SU-DHL-6 (cell line): ENCODE results near the gene NXNL1.

Experiments
- EZH2phosphoT487 ChIP-seq: fragments of 200-600 bp; sonication (generic), shearing (Covaris generic); conservative IDR thresholded peaks from 2 replicates; pipeline ENCODE4 v1.6.1; 2018; ENCODE audit warnings: mild to moderate bottlenecking, antibody characterized with exemption, low read length, moderate library complexity, mixed read lengths
- TF ChIP-seq, protein P1 (sequence below): fragments of 200-600 bp; sonication (generic); IDR thresholded peaks from one replicate; pipeline ENCODE4 v1.5.1; 2017; ENCODE audit warnings: antibody characterized with exemption, mild to moderate bottlenecking, low read length, moderate library complexity; ENCODE audit not compliant: insufficient read depth, poor library complexity, severe bottlenecking

DNA sequence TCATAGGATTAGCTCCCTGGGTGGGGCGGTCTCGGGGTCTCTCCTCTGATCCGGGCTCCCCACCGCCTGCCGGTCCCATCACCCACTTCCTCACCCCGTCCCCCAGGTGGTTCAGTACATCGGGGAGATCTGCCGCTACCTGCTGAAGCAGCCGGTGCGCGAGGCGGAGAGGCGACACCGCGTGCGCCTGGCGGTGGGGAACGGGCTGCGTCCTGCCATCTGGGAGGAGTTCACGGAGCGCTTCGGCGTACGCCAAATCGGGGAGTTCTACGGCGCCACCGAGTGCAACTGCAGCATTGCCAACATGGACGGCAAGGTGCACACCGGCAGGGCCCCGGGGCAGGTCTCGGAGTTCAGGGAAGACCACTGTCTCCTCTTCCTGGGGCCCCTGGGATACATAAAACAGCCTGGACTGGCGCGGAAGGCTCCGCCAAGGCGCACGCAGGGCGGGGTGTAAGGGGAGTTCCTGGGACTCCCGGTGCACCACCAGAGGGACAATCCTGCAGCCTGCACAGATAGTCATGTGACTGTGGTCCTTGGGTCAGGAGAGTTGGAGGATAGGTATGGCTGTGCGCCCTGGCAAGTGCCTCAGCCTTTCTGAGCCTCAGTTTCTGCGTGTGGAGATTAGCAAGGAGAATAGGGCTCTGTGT is 36.5 kb upstream of the NXNL1 start:
- TF ChIP-seq, protein P1, sequence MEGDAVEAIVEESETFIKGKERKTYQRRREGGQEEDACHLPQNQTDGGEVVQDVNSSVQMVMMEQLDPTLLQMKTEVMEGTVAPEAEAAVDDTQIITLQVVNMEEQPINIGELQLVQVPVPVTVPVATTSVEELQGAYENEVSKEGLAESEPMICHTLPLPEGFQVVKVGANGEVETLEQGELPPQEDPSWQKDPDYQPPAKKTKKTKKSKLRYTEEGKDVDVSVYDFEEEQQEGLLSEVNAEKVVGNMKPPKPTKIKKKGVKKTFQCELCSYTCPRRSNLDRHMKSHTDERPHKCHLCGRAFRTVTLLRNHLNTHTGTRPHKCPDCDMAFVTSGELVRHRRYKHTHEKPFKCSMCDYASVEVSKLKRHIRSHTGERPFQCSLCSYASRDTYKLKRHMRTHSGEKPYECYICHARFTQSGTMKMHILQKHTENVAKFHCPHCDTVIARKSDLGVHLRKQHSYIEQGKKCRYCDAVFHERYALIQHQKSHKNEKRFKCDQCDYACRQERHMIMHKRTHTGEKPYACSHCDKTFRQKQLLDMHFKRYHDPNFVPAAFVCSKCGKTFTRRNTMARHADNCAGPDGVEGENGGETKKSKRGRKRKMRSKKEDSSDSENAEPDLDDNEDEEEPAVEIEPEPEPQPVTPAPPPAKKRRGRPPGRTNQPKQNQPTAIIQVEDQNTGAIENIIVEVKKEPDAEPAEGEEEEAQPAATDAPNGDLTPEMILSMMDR = no peak
- TF ChIP-seq EZH2phosphoT487 = no peak
